C4-2B (cell line): ENCODE data around the gene DHX16.

Source experiments
- H3K27ac ChIP-seq: fragments of 450-650 bp; 2 replicates; pipeline ENCODE4 v1.5.1; 2017
- CTCF ChIP-seq: fragments of 450-650 bp; conservative IDR thresholded peaks from 2 replicates; pipeline ENCODE4 v1.5.1; 2017; ENCODE audit warnings: mild to moderate bottlenecking
- ZFX ChIP-seq: fragments of 450-650 bp; IDR thresholded peaks from 2 replicates; pipeline ENCODE4 v1.6.1; 2017

Gene DHX16

DNA sequence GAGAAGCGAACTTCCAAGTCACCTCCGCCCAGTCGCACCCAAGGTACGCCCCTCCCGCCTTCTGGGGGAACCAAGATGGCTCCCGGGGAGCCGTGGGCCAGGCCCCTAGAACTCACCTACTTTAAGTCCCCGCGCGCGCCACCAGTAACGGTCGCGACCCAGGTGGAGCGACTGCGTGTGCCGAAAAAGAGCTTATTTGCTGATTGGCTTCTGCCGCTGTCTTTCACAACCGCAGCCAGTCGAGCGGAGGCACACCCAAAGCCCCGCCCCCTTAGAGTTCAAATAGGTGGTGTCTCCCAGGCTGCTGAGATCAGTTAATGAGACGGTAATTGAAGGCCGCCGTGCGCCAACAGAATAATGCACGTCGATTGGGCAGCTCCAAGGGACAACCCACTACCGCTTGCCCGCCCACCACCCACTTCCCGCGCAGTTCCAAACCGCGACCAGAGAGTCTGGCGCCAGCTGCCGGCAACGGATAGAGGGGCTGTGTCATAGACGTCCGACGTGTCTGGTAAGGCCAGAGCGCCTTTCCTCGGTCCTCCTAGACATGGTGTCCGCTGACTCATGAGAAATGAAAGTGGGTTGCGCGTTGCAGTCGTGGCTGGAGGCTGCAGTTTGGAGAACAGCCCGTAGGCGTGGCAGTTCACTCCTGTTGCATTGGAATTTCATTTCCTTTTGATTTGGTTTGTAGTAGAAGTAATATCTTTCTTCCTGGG, 44.5 kb upstream of the DHX16 start, which contains the start of gene MDC1:
Gene MDC1 (minus strand): TSS at position 153 of the 716 bp plus-strand sequence. CDS start 2,106 bp downstream, outside the sequence.
- no peak for TF ChIP-seq CTCF
- no peak for TF ChIP-seq ZFX
- peak within 1 kb of the TSS; percentile 93 for H3K27ac ChIP-seq

DNA sequence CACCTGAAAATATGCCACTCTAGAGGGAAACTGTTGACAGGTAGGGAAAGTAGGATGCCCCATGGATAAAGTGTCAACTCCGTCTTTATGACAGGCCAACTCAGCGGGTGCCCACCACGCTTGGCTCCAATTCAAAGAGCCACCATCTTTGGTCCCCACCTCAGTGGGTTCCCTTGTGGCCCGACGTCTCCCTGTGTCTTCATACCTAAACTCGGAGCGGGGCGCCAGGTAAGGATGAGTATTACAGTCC, 44.0 kb upstream of the DHX16 start:
- TF ChIP-seq CTCF = no peak
- no peak for TF ChIP-seq ZFX
- H3K27ac ChIP-seq = peak overlapping the region; percentile 93

GRCh38 chr6:30714263-30714662, 41.5 kb upstream of the DHX16 start:
- TF ChIP-seq ZFX = no peak
- TF ChIP-seq CTCF = no peak

DNA sequence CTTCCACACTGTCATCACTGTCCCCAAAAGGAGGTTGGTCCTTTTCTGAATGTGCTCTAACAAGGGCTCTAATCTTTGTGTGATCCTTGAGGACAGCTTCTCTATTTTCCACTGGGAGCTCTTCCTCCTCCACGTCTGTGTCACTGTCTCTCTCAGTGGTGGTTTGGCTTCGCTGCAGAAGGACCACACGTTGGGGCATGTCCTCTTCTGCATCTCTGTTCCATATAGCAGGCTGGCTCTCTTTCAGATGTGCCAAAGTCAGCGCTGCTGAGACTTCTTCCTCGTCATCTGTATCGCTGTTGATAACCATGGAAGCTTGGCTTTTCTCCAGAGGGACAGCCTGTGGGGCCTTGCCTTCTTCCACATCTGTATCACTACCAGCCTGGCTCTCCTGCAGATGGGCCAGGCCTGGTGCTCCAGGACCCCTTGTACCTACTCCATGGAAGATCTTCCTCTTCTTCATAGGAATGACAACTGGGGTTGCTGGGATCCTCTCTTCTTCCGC, 39.7 kb upstream of the DHX16 start:
- TF ChIP-seq ZFX (no peak), CTCF (no peak)
- no peak overlapping the region for H3K27ac ChIP-seq

More at GRCh38 chr6:30714263-30714662, 41.5 kb upstream of the DHX16 start:
- H3K27ac ChIP-seq = no peak overlapping the region

GRCh38 chr6:30711758-30712380, 39.1 kb upstream of the DHX16 start:
- TF ChIP-seq ZFX (no peak), CTCF (no peak)
- H3K27ac ChIP-seq = no peak overlapping the region

- TF ChIP-seq CTCF (no peak), ZFX (no peak)
- H3K27ac ChIP-seq = no peak overlapping the region
Measured at GRCh38 chr6:30709101-30709868, 36.5 kb upstream of the DHX16 start.
